ENCODE data around the gene IFRD1.

Gene IFRD1, protein sequence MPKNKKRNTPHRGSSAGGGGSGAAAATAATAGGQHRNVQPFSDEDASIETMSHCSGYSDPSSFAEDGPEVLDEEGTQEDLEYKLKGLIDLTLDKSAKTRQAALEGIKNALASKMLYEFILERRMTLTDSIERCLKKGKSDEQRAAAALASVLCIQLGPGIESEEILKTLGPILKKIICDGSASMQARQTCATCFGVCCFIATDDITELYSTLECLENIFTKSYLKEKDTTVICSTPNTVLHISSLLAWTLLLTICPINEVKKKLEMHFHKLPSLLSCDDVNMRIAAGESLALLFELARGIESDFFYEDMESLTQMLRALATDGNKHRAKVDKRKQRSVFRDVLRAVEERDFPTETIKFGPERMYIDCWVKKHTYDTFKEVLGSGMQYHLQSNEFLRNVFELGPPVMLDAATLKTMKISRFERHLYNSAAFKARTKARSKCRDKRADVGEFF

GRCh38 chr7:112449902-112450806 is at the start of gene IFRD1:
Gene IFRD1, plus strand, starts transcription at chr7:112450460. Its CDS starts 229 bp downstream, at chr7:112450689.
- FAIRE-seq, result peak; percentile 96

DNA sequence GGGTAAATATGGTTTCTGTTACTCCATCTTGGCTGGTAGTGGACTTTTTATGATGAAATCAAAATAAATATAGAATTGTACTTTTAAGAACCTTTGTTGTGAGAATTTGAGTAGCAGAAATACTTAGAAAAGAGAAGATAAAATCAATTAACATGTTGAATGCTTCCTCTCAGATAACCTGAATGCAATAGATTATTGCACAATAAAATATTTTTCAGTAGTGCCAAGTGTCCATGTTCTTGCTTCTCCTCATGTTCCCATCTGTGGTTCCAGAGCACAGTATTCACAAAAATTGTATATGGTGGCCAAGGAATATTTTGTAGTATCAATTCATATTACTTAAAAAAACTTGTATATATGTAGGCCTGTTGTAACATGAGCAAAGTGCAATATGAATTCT is 45.9 kb upstream of the IFRD1 start:
- FAIRE-seq (no peak), DNase-seq (ENCODE audit: extremely low spot score, insufficient read length, low read depth) (no peak)

More at GRCh38 chr7:112449902-112450806, at the start of gene IFRD1:
- peak; percentile 88 for DNase-seq (ENCODE audit: extremely low spot score, insufficient read length, low read depth)

GRCh38 chr7:112405286-112405685 is 45.0 kb upstream of the IFRD1 start:
- FAIRE-seq, result no peak
- DNase-seq (ENCODE audit: extremely low spot score, insufficient read length, low read depth), result no peak

DNA sequence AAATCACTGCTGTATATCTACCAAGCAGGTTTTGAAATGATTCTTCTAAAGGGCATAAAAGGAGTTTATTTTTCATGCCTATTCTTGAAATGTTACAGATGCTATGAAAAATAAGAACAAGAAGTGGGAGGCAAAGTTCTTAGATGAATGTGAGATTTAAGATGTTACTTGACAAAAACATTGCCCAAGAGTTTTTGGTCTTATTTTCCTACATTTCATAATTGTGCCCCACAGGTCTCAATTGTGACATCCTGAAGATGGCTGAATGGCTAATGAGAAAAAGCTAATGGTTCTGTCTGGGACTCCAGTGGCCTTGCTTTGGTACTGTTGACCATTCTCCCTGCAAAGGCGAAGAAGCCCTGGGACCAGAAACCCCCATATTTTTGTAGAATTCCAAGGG is 43.0 kb upstream of the IFRD1 start:
- no peak for FAIRE-seq
- DNase-seq (ENCODE audit: extremely low spot score, insufficient read length, low read depth), result no peak

GRCh38 chr7:112410092-112410491 is 40.2 kb upstream of the IFRD1 start:
- FAIRE-seq, result no peak
- DNase-seq (ENCODE audit: extremely low spot score, insufficient read length, low read depth), result no peak

DNA sequence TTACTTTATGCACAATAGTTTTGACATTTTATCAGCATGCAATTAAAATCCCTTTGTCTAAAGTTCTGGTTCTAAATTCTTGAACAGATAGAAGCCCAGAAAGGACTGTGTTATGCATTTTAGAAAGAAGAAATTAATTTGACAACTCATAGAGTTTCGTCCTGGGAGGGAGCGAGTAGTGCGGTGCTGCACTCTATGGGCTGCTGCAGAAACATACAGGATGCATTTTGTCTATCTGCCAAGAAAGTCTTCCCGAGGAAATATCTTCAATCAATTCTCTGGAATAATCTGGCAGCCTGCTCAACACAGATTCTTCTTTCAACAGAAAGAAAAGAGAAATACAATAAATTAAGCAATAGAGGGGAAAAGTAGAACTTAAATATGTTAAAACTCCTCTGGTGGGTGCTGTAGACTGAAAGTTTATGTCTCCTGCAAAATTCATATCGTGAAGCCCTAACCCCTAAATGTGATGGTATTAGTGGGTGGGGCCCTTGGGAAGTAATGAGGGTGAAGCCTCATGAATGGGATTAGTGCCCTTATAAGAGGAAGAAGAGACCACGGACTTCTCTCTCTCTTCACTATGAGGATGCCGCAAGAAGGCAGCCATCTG is 39.0 kb upstream of the IFRD1 start:
- no peak for FAIRE-seq

GRCh38 chr7:112414855-112415490 is 35.3 kb upstream of the IFRD1 start:
- DNase-seq (ENCODE audit: extremely low spot score, insufficient read length, low read depth) (no peak), FAIRE-seq (peak; percentile 52)

More for the DNA sequence above, 39.0 kb upstream of the IFRD1 start:
- no peak for DNase-seq (ENCODE audit: extremely low spot score, insufficient read length, low read depth)

DNA sequence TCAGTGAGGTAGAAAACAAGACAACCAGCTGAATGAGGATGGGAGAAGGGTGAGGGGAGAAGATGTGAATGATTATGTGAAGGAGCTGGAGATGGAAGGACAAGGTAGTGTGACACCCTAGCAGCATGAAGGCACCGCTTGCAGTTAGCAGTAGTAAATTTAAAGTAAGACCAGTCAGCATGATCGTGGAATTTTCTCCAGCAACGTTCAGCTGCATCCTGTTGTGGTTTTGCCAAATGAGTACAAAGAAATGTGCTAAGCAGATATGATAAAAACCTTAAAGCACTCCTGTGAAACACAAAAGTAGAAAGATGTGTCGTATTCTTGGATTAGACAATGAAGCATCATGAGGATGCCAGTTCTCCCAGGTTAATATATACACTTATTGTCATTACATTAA is 34.1 kb upstream of the IFRD1 start:
- FAIRE-seq, result no peak

DNA sequence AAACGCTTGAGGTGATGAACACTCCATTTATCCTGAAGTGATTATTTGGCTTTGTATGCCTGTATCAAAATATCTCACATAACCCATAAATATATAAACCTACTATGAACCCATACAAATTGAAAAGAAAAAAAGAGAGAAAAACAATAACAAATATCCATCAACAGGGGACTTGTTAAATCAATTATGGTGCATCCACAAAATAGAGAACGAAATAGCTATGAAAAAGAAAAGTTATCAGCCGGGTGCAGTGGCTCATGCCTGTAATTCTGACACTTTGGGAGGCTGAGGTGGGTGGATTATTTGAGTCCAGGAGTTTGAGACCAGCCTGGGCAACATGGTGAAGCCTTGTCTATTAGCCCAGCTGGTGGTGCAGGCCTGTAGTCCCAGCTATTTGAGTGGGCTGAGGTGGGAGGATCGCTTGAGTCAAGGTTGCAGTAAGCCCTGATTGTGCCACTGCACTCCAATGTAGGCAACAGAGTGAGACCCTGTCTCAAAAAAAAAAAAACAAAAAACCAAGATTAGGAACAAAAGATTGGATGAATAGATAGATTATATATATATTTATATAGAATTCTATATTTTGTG is 30.6 kb upstream of the IFRD1 start:
- DNase-seq (ENCODE audit: extremely low spot score, insufficient read length, low read depth) (no peak), FAIRE-seq (no peak)

More for the DNA sequence above, 34.1 kb upstream of the IFRD1 start:
- DNase-seq (ENCODE audit: extremely low spot score, insufficient read length, low read depth), result no peak

DNA sequence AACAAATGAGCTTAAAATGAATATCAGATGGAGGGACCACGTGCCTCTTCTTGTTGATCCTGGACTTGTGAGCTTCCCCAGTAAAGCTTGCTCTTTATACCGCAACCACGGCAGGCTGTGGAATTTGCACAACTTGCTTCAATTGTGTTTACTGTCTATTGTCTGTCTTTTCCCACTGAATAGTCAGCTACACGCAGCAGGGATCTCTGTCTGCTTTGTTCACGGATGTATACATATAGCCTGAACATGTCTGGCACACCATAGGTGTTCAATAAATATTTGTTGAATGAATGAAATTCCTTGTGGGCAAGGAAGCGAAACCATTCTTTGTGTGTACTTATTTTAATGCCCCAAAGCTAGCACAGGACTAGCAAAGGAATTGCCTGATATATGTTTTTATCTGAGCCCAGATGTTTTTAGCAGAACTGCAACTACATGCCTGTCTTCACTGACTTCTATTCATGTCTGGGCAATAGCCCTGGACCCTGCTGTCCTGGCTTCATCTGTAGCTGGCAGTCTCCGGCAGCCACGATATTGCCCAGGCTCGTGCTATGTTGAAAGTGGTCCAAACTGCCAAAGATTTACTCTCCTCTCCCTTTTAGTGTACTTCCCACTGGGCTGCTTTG is 29.9 kb upstream of the IFRD1 start:
- DNase-seq (ENCODE audit: extremely low spot score, insufficient read length, low read depth) (no peak), FAIRE-seq (no peak)

GRCh38 chr7:112421666-112422486 is 28.4 kb upstream of the IFRD1 start:
- FAIRE-seq (no peak), DNase-seq (ENCODE audit: extremely low spot score, insufficient read length, low read depth) (no peak)

- FAIRE-seq, result no peak
- no peak for DNase-seq (ENCODE audit: extremely low spot score, insufficient read length, low read depth)
Measured at GRCh38 chr7:112422842-112423496, 27.3 kb upstream of the IFRD1 start.

DNA sequence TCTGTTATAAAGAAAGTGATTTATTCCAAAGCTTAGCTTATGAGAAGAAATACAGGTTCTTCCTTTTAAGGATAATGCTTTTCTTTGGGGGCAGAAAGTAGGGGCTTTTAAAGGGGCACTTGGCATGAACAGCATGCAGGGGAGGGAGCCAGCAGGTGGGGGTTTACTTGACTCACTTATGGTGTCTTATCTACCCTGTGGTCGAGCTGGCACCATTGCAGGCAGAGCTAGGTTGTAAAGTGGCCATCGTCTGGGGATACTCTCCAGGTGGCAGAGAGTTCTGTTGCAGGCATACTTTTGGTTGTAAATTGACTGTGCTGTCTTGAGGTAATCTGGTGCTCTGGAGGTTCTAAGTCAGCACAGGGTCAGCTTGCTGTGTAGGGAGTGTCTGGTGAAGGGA is 26.3 kb upstream of the IFRD1 start:
- FAIRE-seq (no peak), DNase-seq (ENCODE audit: extremely low spot score, insufficient read length, low read depth) (no peak)

DNA sequence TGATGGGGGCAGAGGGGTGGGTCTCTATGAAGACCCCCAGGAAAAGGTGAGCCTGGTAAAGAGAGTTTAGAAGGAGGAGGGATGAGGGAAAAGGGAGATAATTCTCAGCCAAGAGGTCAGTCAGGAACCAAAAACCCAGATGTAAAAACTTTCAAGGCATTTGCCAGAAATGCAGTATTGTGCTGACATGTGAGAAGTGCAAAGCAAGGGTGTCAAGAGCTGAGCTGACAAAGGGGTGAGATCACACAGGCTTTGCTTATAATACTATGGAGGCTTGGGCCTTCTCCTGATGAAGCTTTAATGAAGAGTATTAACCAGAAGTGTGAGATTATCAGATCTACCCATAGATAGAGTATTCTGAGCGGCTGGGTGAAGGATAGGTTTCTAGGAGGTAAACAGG is 22.3 kb upstream of the IFRD1 start:
- no peak for FAIRE-seq
- no peak for DNase-seq (ENCODE audit: extremely low spot score, insufficient read length, low read depth)

- DNase-seq (ENCODE audit: extremely low spot score, insufficient read length, low read depth) (no peak), FAIRE-seq (no peak)
Measured at GRCh38 chr7:112428715-112429114, 21.5 kb upstream of the IFRD1 start.

DNA sequence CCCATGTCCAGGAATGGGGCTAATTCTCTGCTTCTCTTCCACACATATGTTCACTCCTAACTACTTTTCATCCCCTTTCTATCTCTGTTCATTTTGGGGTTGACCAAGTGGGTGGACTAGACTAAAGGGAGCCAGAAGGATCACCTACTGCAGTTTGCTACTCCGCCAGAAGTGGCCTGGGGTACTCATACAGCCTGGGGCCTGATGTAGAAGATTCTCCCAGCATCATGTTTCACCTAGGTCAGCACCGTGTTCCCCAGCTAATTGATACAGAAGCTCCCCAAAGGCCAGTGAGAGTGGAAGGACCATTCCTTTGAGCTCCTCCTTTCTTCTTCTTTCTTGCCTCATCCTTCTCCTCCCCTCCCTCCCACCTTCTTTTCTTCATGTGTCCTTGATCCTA is 19.6 kb upstream of the IFRD1 start:
- DNase-seq (ENCODE audit: extremely low spot score, insufficient read length, low read depth), result no peak
- no peak for FAIRE-seq

- DNase-seq (ENCODE audit: extremely low spot score, insufficient read length, low read depth), result no peak
- no peak for FAIRE-seq
Measured at GRCh38 chr7:112431803-112432202, 18.5 kb upstream of the IFRD1 start.

DNA sequence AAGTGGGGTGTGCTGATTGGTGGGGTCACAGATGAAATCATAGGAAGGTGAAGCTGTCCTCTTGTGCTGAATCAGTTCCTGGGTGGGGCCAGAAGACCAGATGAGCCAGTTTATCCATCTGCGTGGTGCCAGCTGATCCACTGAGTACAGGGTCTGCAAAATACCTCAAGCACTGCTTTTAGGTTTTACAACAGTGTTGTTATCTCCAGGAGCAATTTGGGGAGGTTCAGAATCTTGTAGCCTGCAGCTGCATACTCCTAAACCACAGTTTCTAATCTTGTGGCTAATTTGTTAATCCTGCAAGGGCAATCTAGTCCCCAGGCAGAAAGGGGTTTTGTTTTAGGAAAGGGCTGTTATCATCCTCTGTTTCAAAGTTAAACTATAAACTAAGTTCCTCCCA is 17.0 kb upstream of the IFRD1 start:
- DNase-seq (ENCODE audit: extremely low spot score, insufficient read length, low read depth) (no peak), FAIRE-seq (no peak)
